Frontal cortex (tissue), 4 donors: ENCODE results near the gene ASPG. TPM values are rescaled to one million over a fixed set of nuclear protein-coding genes. Genes with fewer than 3 reads are reported as not detected.

ENCODE experiments used
- DNase-seq, 2 donors: peaks; one replicate each; pipeline ENCODE4 v3.0.0; 2012; ENCODE audit warnings: low spot score in 2 of 2
- FAIRE-seq: peaks from 2 replicates; lab custom pipeline; 2012; peaks lifted over from hg19 to GRCh38; lab: Jason Lieb, UNC
- total RNA-seq: library from RNA; depleted of rRNA; stranded (reverse); fragments of >200 nt; gene quantifications from one replicate; pipeline ENCODE4 v1.2.3, GENCODE V29; 2014
- donor health status: control.
- donor health status: control.
- donor health status: control.

Gene ASPG
- total RNA-seq, 1 donor from 2014 or later: 0.41 TPM

- FAIRE-seq: no peak
- DNase-seq: no peak
Measured at GRCh38 chr14:104142136-104142945, 56.8 kb downstream of the ASPG start.

GRCh38 chr14:104142946-104143470, 57.5 kb downstream of the ASPG start:
- DNase-seq: no peak

GRCh38 chr14:104143521-104144452, 58.3 kb downstream of the ASPG start:
- DNase-seq (no peak), FAIRE-seq (no peak)

More at GRCh38 chr14:104142946-104143470, 57.5 kb downstream of the ASPG start:
- no peak for FAIRE-seq

- DNase-seq (no peak), FAIRE-seq (no peak)
Measured at GRCh38 chr14:104144453-104144790, 58.9 kb downstream of the ASPG start.

- FAIRE-seq (no peak), DNase-seq (no peak)
Measured at GRCh38 chr14:104144911-104145825, 59.7 kb downstream of the ASPG start.

GRCh38 chr14:104145826-104146601, 60.5 kb downstream of the ASPG start:
- FAIRE-seq (no peak), DNase-seq (no peak)

GRCh38 chr14:104146651-104147345, 61.3 kb downstream of the ASPG start:
- DNase-seq (no peak), FAIRE-seq (no peak)

GRCh38 chr14:104147346-104148125, 62.0 kb downstream of the ASPG start:
- no peak for DNase-seq
- no peak for FAIRE-seq

GRCh38 chr14:104148433-104149277, 63.2 kb downstream of the ASPG start:
- DNase-seq (no peak), FAIRE-seq (no peak)

GRCh38 chr14:104149278-104149595, 63.7 kb downstream of the ASPG start:
- DNase-seq: no peak
- no peak for FAIRE-seq

GRCh38 chr14:104149617-104150135, 64.2 kb downstream of the ASPG start:
- FAIRE-seq: no peak
- DNase-seq: no peak

- DNase-seq (no peak), FAIRE-seq (no peak)
Measured at GRCh38 chr14:104150136-104151025, 64.9 kb downstream of the ASPG start.

GRCh38 chr14:104151026-104151381, 65.5 kb downstream of the ASPG start:
- no peak for FAIRE-seq
- no peak for DNase-seq

- FAIRE-seq: no peak
- DNase-seq: no peak
Measured at GRCh38 chr14:104151566-104152245, 66.2 kb downstream of the ASPG start.

- no peak for DNase-seq
- no peak for FAIRE-seq
Measured at GRCh38 chr14:104152246-104152575, 66.7 kb downstream of the ASPG start.
